Activated B cell treated with CpG ODN at 0.5 μM for 24 hours (primary cell): ENCODE measurements around the gene ZBTB40. TPM values are rescaled to one million over a fixed set of nuclear protein-coding genes. Genes with fewer than 3 reads are reported as not detected.
A peak's percentile ranks its signal among the peaks of the same experiment; 100 is the strongest.

Experiments
- ATAC-seq: fragments of 200-7000 bp; cut with Tn5 transposase; one replicate; pipeline ENCODE4 v1.10.0; 2021; ENCODE audit warnings: low read depth, mild to moderate bottlenecking, moderate library complexity
- CTCF ChIA-PET: fragments of 350-600 bp; sonication (Branson Sonifier 250); formaldehyde crosslinking; loops from one replicate; lab custom pipeline; 2021; ENCODE audit warnings: antibody characterized with exemption; lab: Charles Lee
- POLR2A ChIA-PET: fragments of 350-600 bp; sonication (Branson Sonifier 250); formaldehyde crosslinking; loops from one replicate; lab custom pipeline; 2021; ENCODE audit warnings: antibody characterized with exemption; lab: Charles Lee
- DNase-seq: peaks from one replicate; pipeline ENCODE4 v3.0.0; 2022
- H3K27ac Mint-ChIP-seq: one replicate; pipeline ENCODE4 v1.8.0; 2020; ENCODE audit warnings: mixed read lengths
- H3K27me3 Mint-ChIP-seq: one replicate; pipeline ENCODE4 v1.8.0; 2021; ENCODE audit warnings: mixed read lengths
- H3K36me3 Mint-ChIP-seq: one replicate; pipeline ENCODE4 v1.8.0; 2021; ENCODE audit warnings: low read depth, mixed read lengths
- H3K4me1 Mint-ChIP-seq: one replicate; pipeline ENCODE4 v1.8.0; 2021; ENCODE audit warnings: mixed read lengths
- H3K4me3 Mint-ChIP-seq: one replicate; pipeline ENCODE4 v1.8.0; 2020; ENCODE audit warnings: mild to moderate bottlenecking, mixed read lengths
- H3K9me3 Mint-ChIP-seq: one replicate; pipeline ENCODE4 v1.8.0; 2020; ENCODE audit warnings: mixed read lengths
- intact Hi-C: fragments of 100-400 bp; cut with micrococcal nuclease; formaldehyde crosslinking; loops from one replicate; pipeline ENCODE4 v1.15.1; 2024
- total RNA-seq: library from RNA; stranded (reverse); gene quantifications from 2 replicates; pipeline ENCODE4 v1.2.3, GENCODE V29; 2022
- TF ChIP-seq, protein P1 (sequence below): fragments of 200-600 bp; IDR thresholded peaks from one replicate; pipeline ENCODE4 v1.8.0; 2022; ENCODE audit warnings: antibody characterized with exemption, mild to moderate bottlenecking

The ZBTB40 gene, protein sequence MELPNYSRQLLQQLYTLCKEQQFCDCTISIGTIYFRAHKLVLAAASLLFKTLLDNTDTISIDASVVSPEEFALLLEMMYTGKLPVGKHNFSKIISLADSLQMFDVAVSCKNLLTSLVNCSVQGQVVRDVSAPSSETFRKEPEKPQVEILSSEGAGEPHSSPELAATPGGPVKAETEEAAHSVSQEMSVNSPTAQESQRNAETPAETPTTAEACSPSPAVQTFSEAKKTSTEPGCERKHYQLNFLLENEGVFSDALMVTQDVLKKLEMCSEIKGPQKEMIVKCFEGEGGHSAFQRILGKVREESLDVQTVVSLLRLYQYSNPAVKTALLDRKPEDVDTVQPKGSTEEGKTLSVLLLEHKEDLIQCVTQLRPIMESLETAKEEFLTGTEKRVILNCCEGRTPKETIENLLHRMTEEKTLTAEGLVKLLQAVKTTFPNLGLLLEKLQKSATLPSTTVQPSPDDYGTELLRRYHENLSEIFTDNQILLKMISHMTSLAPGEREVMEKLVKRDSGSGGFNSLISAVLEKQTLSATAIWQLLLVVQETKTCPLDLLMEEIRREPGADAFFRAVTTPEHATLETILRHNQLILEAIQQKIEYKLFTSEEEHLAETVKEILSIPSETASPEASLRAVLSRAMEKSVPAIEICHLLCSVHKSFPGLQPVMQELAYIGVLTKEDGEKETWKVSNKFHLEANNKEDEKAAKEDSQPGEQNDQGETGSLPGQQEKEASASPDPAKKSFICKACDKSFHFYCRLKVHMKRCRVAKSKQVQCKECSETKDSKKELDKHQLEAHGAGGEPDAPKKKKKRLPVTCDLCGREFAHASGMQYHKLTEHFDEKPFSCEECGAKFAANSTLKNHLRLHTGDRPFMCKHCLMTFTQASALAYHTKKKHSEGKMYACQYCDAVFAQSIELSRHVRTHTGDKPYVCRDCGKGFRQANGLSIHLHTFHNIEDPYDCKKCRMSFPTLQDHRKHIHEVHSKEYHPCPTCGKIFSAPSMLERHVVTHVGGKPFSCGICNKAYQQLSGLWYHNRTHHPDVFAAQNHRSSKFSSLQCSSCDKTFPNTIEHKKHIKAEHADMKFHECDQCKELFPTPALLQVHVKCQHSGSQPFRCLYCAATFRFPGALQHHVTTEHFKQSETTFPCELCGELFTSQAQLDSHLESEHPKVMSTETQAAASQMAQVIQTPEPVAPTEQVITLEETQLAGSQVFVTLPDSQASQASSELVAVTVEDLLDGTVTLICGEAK
- 32.5 and 36.2 TPM in 2 replicates for total RNA-seq

DNA sequence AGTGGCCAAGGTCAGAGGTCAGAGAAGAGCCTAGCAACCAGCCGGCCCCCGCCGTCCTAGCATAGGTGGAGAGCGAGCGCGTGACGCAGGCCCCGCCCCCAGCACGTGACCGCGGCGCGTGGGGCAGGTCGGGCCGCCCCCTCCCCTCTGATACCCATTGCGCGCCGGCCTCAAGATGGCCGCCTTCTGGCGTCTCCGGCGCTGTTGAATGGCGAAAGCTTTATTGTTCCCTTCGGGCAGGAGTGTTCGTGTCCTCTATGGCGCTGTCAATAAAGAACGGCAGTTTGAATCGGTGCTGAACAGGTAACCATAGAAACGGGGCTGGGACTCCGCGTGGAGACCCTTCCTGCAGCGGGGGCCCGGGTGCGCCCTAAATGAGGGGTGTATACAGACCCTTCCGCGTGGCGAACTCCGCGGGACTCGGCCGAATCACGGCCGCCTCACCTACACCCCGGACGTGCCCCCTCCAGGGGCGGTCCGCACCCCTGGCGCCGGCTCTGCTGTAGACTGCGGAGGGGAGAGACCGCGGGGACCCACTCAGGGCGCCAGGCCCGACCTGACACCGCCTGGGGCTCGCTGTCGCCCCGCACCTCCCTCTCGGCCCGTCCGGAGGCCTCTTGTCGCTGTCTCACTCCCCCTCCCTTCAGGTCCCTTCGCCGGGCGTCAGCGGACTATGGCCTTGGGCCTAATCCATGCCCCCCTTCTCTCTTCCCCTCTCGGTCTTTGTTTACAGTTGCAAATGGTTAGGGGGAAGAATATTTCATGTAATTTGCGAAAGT lies at the start of gene ZBTB40:
Gene ZBTB40 (plus strand): TSS at position 150 of the 779 bp plus-strand sequence. CDS start 38,098 bp downstream, outside the sequence.
- TF ChIP-seq, protein P1, sequence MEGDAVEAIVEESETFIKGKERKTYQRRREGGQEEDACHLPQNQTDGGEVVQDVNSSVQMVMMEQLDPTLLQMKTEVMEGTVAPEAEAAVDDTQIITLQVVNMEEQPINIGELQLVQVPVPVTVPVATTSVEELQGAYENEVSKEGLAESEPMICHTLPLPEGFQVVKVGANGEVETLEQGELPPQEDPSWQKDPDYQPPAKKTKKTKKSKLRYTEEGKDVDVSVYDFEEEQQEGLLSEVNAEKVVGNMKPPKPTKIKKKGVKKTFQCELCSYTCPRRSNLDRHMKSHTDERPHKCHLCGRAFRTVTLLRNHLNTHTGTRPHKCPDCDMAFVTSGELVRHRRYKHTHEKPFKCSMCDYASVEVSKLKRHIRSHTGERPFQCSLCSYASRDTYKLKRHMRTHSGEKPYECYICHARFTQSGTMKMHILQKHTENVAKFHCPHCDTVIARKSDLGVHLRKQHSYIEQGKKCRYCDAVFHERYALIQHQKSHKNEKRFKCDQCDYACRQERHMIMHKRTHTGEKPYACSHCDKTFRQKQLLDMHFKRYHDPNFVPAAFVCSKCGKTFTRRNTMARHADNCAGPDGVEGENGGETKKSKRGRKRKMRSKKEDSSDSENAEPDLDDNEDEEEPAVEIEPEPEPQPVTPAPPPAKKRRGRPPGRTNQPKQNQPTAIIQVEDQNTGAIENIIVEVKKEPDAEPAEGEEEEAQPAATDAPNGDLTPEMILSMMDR: no peak
- Mint-ChIP-seq H3K27me3 (no peaks in the 10 kb centered on the region), H3K4me3 (peak within 1 kb of the TSS; percentile 90), H3K27ac (peak within 1 kb of the TSS; percentile 82), H3K9me3 (no peaks in the 10 kb centered on the region), H3K4me1 (peaks cover 34% of the 10 kb centered on the region), H3K36me3 (peaks cover 10% of the 10 kb centered on the region)
- intact Hi-C loops: loop anchor here (1.0 to 5.0 kb wide), 3 partner anchors 24 to 669 kb away; partner anchors contain the start of gene USP48
- ATAC-seq: peak; percentile 94
- CTCF ChIA-PET: no interaction called here
- DNase-seq: peak; percentile 92
- POLR2A ChIA-PET: interaction anchor here (0.5 to 2.8 kb wide), 6 partner anchors 12 to 1366 kb away, joined by 3 to 7 read pairs (median 4); partner anchors contain the start of gene CDC42

DNA sequence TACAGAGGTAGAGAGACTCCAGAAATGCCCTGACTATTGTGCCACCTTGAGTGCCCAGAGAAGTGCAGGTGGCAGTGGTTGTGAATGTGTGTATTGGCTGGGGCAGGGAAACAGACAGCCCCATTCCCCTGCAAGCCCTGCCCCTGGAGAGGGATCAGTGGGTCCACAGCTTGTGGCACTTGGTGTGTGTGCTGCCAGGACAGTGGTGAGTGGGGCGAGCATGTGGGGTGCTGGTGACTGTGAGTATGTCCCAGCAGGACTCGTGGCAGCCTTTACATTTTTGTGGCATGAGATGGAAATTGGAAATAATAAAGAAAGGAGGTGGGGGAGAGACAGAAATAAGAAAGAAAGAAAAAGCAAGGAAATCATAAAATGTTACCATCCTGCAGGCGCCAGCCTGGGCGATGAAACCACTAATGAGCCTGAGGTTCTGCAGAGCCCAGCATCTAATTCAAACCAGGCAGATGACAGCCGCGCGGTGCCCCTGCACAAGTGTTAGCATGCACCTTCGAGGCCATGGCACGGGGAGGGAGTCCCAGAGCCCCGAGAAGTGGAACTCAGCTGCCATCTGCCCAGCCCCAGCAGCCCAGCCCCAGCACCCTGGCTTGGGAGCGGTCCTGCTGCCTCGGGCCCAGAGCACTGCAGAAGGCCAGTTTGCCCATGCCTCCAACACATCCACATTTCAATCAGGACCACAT lies 49.1 kb upstream of the ZBTB40 start:
- peaks cover 26% of the 10 kb centered on the region for H3K27me3 Mint-ChIP-seq
- H3K27ac Mint-ChIP-seq: no peak overlapping the region
- DNase-seq (no peak), ATAC-seq (no peak)
- no peaks in the 10 kb centered on the region for H3K4me1 Mint-ChIP-seq
- no peaks in the 10 kb centered on the region for H3K36me3 Mint-ChIP-seq
- intact Hi-C loops: no loop called here
- H3K4me3 Mint-ChIP-seq: no peak overlapping the region
- H3K9me3 Mint-ChIP-seq: no peaks in the 10 kb centered on the region
- TF ChIP-seq, protein P1: no peak
- CTCF ChIA-PET: no interaction called here
- POLR2A ChIA-PET: no interaction called here

DNA sequence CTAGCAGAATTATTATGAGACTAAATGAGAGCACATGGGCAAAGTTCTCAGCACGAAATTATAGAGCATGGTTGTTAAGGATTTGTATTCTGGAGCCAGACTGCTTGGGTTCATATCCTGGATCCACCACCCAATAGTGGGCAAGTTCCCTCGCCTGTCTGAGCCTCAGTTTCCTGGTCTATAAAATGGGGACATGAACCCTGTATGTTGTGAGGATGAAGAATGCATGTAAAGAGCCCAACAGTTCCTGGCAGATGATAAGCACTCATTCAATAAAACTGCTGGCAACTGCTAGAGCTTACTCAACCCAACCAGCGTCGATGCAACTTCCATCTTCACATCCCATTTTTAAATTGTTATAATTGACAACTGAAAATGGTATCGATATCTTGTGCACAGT lies 47.2 kb upstream of the ZBTB40 start:
- POLR2A ChIA-PET: no interaction called here
- intact Hi-C loops: no loop called here

More for the DNA sequence above, 47.2 kb upstream of the ZBTB40 start:
- H3K27me3 Mint-ChIP-seq: peaks cover 21% of the 10 kb centered on the region
- no peak overlapping the region for H3K4me3 Mint-ChIP-seq
- ATAC-seq (no peak), DNase-seq (no peak)
- no peak overlapping the region for H3K27ac Mint-ChIP-seq
- no peaks in the 10 kb centered on the region for H3K36me3 Mint-ChIP-seq
- CTCF ChIA-PET: no interaction called here
- H3K9me3 Mint-ChIP-seq: no peaks in the 10 kb centered on the region
- TF ChIP-seq, protein P1: no peak
- H3K4me1 Mint-ChIP-seq: no peaks in the 10 kb centered on the region
